Prostate gland (tissue), 2 donors: ENCODE results near the gene PLCB4.

Experiments used
- POLR2AphosphoS5 ChIP-seq: sonication (generic); formaldehyde crosslinking; IDR thresholded peaks from one replicate; pipeline ENCODE4 v1.6.1; 2017; ENCODE audit warnings: antibody characterized with exemption
- TF ChIP-seq, protein P1 (sequence below), 4 experiments: fragments of 200-600 bp in 2 of 4; fragments of 450-650 bp in 2 of 4; sonication (generic) in 2 of 4; IDR thresholded peaks; 1 replicate in 3 of 4; 2 replicates in 1 of 4; pipeline ENCODE4 v1.5.1; 2016 to 2019; ENCODE audit warnings: antibody characterized with exemption in 4 of 4, mild to moderate bottlenecking in 2 of 4, moderate library complexity in 2 of 4

DNA sequence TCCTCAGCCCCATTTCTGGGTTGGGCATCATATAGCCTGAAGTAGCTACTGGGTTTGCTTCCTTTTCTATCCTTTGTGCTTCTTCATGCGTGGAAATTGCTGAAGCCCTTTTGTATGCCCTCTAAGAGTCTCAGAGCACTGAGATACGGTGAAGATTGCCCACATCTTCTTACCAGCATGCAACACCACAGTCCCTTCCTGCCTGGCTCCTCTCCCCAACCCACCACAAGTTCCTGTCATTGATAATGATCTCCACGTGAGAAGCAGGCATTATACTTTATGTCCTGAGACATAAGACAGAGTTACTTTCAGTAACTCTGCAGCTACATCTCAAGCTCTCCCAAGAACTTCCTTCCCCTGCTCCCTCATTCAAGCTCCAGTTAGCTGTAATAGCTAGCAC is 15.8 kb upstream of the PLCB4 start:
- TF ChIP-seq, protein P1, sequence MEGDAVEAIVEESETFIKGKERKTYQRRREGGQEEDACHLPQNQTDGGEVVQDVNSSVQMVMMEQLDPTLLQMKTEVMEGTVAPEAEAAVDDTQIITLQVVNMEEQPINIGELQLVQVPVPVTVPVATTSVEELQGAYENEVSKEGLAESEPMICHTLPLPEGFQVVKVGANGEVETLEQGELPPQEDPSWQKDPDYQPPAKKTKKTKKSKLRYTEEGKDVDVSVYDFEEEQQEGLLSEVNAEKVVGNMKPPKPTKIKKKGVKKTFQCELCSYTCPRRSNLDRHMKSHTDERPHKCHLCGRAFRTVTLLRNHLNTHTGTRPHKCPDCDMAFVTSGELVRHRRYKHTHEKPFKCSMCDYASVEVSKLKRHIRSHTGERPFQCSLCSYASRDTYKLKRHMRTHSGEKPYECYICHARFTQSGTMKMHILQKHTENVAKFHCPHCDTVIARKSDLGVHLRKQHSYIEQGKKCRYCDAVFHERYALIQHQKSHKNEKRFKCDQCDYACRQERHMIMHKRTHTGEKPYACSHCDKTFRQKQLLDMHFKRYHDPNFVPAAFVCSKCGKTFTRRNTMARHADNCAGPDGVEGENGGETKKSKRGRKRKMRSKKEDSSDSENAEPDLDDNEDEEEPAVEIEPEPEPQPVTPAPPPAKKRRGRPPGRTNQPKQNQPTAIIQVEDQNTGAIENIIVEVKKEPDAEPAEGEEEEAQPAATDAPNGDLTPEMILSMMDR (IDR thresholded peaks at IDR 0.05): no peak
- no peak for TF ChIP-seq POLR2AphosphoS5
